ENCODE measurements around the gene USB1.

DNA sequence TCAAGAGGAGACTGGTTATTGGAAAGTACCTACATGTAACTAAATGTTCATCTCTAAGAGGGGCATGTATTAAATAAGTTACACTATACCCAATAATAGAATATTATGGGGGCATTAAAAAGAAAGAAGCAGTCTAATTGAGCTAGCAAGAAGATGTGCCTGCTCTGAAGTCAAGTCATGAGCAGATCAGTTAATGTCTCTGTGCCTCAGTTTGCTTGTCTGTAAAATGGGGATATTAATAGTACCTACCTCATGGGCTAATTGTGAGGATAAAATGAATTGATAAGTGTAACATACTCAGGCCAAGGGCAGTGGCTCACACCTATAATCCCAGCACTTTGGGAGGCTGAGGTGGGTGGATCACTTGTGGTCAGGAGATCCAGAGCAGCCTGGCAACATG is 33.3 kb upstream of the USB1 start:
- TF ChIP-seq CTCF (IDR thresholded peaks at IDR 0.05) (no peak), POLR2A (IDR thresholded peaks at IDR 0.05) (no peak), POLR2AphosphoS5 (IDR thresholded peaks at IDR 0.05; ENCODE audit: insufficient read depth in 1 of 2, low read depth in 1 of 2) (no peak)

Data from vagina (tissue), 2 donors.